ENCODE results near the gene SLCO2B1. TPM values are rescaled to one million over a fixed set of nuclear protein-coding genes. Genes with fewer than 3 reads are reported as not detected.

The SLCO2B1 gene
- total RNA-seq, 1 experiment from 2014 or later = not detected

- H3K79me1 ChIP-seq (ENCODE audit: insufficient read depth, low read depth, low read length, poor library complexity, severe bottlenecking) = no peaks in the 10 kb centered on the region
- no CpG with 5 or more reads among the region's 5 CpGs for WGBS (ENCODE audit: extremely low coverage, insufficient read length, low lambda C conversion rate)
- DNase-seq = no peak
- H3K56ac ChIP-seq (ENCODE audit: insufficient read length, low read depth, low read length) = no peak overlapping the region
- H3K36me3 Mint-ChIP-seq (ENCODE audit: insufficient read depth in 1 of 3, low read depth in 3 of 3) = no peaks in the 10 kb centered on the region
- no peak overlapping the region for H4K91ac ChIP-seq (ENCODE audit: insufficient read length, low read depth, low read length)
- H3K23ac ChIP-seq (ENCODE audit: insufficient read length, low read depth, low read length) = no peak overlapping the region
- no peaks in the 10 kb centered on the region for H3K23me2 ChIP-seq (ENCODE audit: insufficient read length, low read depth, low read length, poor library complexity, severe bottlenecking)
- H3K9me3 Mint-ChIP-seq = no peaks in the 10 kb centered on the region
- H3K9me3 ChIP-seq (ENCODE audit: control insufficient read depth, low read depth, low read length) = no peaks in the 10 kb centered on the region
- no peaks in the 10 kb centered on the region; the same call in 1 of the 2 replicates for H3K4me1 ChIP-seq (ENCODE audit: insufficient read depth, low read length)
- H2BK120ac ChIP-seq (ENCODE audit: low read depth, low read length, poor library complexity, severe bottlenecking) = no peak overlapping the region
- no peak overlapping the region for H2BK15ac ChIP-seq (ENCODE audit: low read depth, low read length)
- H3K9ac ChIP-seq (ENCODE audit: extremely low read depth, insufficient read length, low read length) = no peak overlapping the region
- no peak overlapping the region for H3K4me3 Mint-ChIP-seq
- no peak overlapping the region for H3K4ac ChIP-seq (ENCODE audit: low read depth, low read length)
- H2BK20ac ChIP-seq (ENCODE audit: low read depth, low read length, poor library complexity, severe bottlenecking) = no peak overlapping the region
- no peak overlapping the region for H3K4me2 ChIP-seq (ENCODE audit: insufficient read depth, insufficient read length, low read length)
- H3K14ac ChIP-seq (ENCODE audit: insufficient read depth, low read length) = no peak overlapping the region
- no peak overlapping the region for H4K8ac ChIP-seq (replicated peaks; ENCODE audit: insufficient read length, low read depth, low read length)
- H2AFZ ChIP-seq (ENCODE audit: low read length) = no peak overlapping the region
- TF ChIP-seq CTCF (conservative IDR thresholded peaks at IDR 0.05) = no peak
- no peaks in the 10 kb centered on the region for H3K79me2 ChIP-seq (ENCODE audit: insufficient read depth, low read length)
- H3K18ac ChIP-seq (ENCODE audit: insufficient read length, low read depth, low read length) = no peak overlapping the region
- no peak overlapping the region for H3K27ac ChIP-seq (ENCODE audit: insufficient read length, low read depth, low read length)
- H3K27ac Mint-ChIP-seq = no peak overlapping the region; a peak in 1 of 7 replicates
- H3K4me1 Mint-ChIP-seq = peaks cover 12 to 22% of the 10 kb centered on the region in 2 experiments
- no peaks in the 10 kb centered on the region for H3K27me3 Mint-ChIP-seq (ENCODE audit: low read depth)
- H4K20me1 ChIP-seq (ENCODE audit: control insufficient read depth, insufficient read depth, insufficient read length) = no peaks in the 10 kb centered on the region
- no peak overlapping the region for H4K5ac ChIP-seq (ENCODE audit: insufficient read length, low read depth, low read length)
- H2BK5ac ChIP-seq (ENCODE audit: insufficient read length, low read length) = no peak overlapping the region
- no peaks in the 10 kb centered on the region for H3K27me3 ChIP-seq (ENCODE audit: insufficient read depth, low read length)
- no peak overlapping the region for H3T11ph ChIP-seq (ENCODE audit: low read length)
- no peak overlapping the region for H2AK5ac ChIP-seq (ENCODE audit: insufficient read length, low read length)
- no peak overlapping the region for H2BK12ac ChIP-seq (ENCODE audit: insufficient read length, low read depth, low read length)
Measured at GRCh38 chr11:75194147-75194546, 43.2 kb downstream of the SLCO2B1 start.

All from H9 (cell line).